ENCODE data around the gene CCDC152.

GRCh38 chr5:42840842-42841567 lies 84.4 kb downstream of the CCDC152 start:
- no peak for TF ChIP-seq JUN (IDR thresholded peaks at IDR 0.05; ENCODE audit: borderline replicate concordance, insufficient read depth, insufficient read length, low read depth)
- TF ChIP-seq CTCF (IDR thresholded peaks at IDR 0.05; ENCODE audit: extremely low read depth in 1 of 2, insufficient read depth in 1 of 2, low read depth in 1 of 2, low read length in 2 of 2), result no peak
- no peak for TF ChIP-seq EZH2 (IDR thresholded peaks at IDR 0.05; ENCODE audit: borderline replicate concordance, low read depth, low read length, severe bottlenecking)
- TF ChIP-seq POLR2AphosphoS5 (IDR thresholded peaks at IDR 0.05; ENCODE audit: insufficient read depth, low read depth, low read length), result no peak
- TF ChIP-seq POLR2A (IDR thresholded peaks at IDR 0.05; ENCODE audit: low read depth, low read length), result no peak
- no peak for TF ChIP-seq FOS (IDR thresholded peaks at IDR 0.05; ENCODE audit: borderline replicate concordance, insufficient read depth, low read length)
